ENCODE data around the gene POU6F1. TPM values are rescaled to one million over a fixed set of nuclear protein-coding genes. Genes with fewer than 3 reads are reported as not detected.

The POU6F1 gene
- total and polyA plus RNA-seq, 9 of the 15 experiments (the other 6 are each of a cell fraction or from before 2014, with no cell fraction given): 0.14 to 3.3 (median 1.1) TPM

GRCh38 chr12:51225771-51226170 lies 7.9 kb upstream of the POU6F1 start:
- Histone ChIP-seq H2AFZ (ENCODE audit: low read depth, low read length) (no peak overlapping the region), H3K4me3 (no peak overlapping the region), H4K20me1 (replicated peaks; ENCODE audit: control insufficient read depth, insufficient read depth, low read length) (no peaks in the 10 kb centered on the region), H3K9me3 (replicated peaks; ENCODE audit: control insufficient read depth, insufficient read depth, low read depth, low read length) (no peaks in the 10 kb centered on the region), H3K36me3 (ENCODE audit: control insufficient read depth, insufficient read depth, low read length) (no peaks in the 10 kb centered on the region), H3K4me2 (ENCODE audit: insufficient read depth, low read length) (no peak overlapping the region), H3K27me3 (ENCODE audit: control insufficient read depth in 2 of 2, insufficient read depth in 2 of 2, low read length in 2 of 2) (no peaks in the 10 kb centered on the region), H3K9ac (ENCODE audit: insufficient read depth in 1 of 2, low read depth in 2 of 2, low read length in 2 of 2) (no peak overlapping the region), H3K4me1 (replicated peaks in 1 of 2; ENCODE audit: control insufficient read depth in 2 of 2, insufficient read depth in 2 of 2, low read length in 2 of 2) (peaks cover 4 to 6% of the 10 kb centered on the region in 2 experiments; a peak in 2 of 5 replicates), H3K27ac (ENCODE audit: extremely low read depth, low read depth, low read length) (no peak overlapping the region), H3K9me1 (ENCODE audit: control insufficient read depth, insufficient read depth, low read length) (no peaks in the 10 kb centered on the region), H3K79me2 (ENCODE audit: control insufficient read depth, insufficient read depth, low read length) (no peaks in the 10 kb centered on the region)
- DNase-seq (ENCODE audit: extremely low read depth in 1 of 4, low spot score in 3 of 4): no peak
- BruUV-seq (replicated peaks): no TSS peak
- in situ Hi-C loops (cut with MboI): no loop called here
- no peak for ATAC-seq
- no peak for TF ChIP-seq MCM5 (IDR thresholded peaks at IDR 0.05; ENCODE audit: low read depth)
- no peak for TF ChIP-seq ZNF584 (CRISPR knock-in tag; IDR thresholded peaks at IDR 0.05; ENCODE audit: low read depth)
- TF ChIP-seq ETV1 (tag; conservative IDR thresholded peaks at IDR 0.05; ENCODE audit: low read depth): no peak
- no peak for TF ChIP-seq NUFIP1 (IDR thresholded peaks at IDR 0.05; ENCODE audit: partially characterized antibody)
- no peak for TF ChIP-seq ARID3B (CRISPR knock-in tag; IDR thresholded peaks at IDR 0.05; ENCODE audit: borderline replicate concordance)
- no peak for TF ChIP-seq ZNF232 (CRISPR knock-in tag; IDR thresholded peaks at IDR 0.05)
- no peak for TF ChIP-seq ARHGAP35 (IDR thresholded peaks at IDR 0.05; ENCODE audit: partially characterized antibody)
- no peak for TF ChIP-seq MAFF (IDR thresholded peaks at IDR 0.05; ENCODE audit: low read length)
- no peak for TF ChIP-seq ELK3 (CRISPR knock-in tag; IDR thresholded peaks at IDR 0.05)
- no peak for TF ChIP-seq KHSRP (IDR thresholded peaks at IDR 0.05)
- TF ChIP-seq MEF2A (IDR thresholded peaks at IDR 0.05; ENCODE audit: control insufficient read depth, low read depth, low read length): no peak
- no peak for TF ChIP-seq ZBTB5 (IDR thresholded peaks at IDR 0.05)
- TF ChIP-seq, protein P1, sequence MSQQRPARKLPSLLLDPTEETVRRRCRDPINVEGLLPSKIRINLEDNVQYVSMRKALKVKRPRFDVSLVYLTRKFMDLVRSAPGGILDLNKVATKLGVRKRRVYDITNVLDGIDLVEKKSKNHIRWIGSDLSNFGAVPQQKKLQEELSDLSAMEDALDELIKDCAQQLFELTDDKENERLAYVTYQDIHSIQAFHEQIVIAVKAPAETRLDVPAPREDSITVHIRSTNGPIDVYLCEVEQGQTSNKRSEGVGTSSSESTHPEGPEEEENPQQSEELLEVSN (IDR thresholded peaks at IDR 0.05; ENCODE audit: borderline replicate concordance in 1 of 2, extremely low read depth in 1 of 2, insufficient read depth in 1 of 2, insufficient read length in 1 of 2, low read depth in 1 of 2, low read length in 1 of 2, poor library complexity in 1 of 2, severe bottlenecking in 1 of 2): no peak
- no peak for TF ChIP-seq MIER1 (IDR thresholded peaks at IDR 0.05; ENCODE audit: low read depth)
- no peak for TF ChIP-seq GATAD2A (IDR thresholded peaks at IDR 0.05)
- TF ChIP-seq ZNF324 (CRISPR knock-in tag; IDR thresholded peaks at IDR 0.05): no peak
- TF ChIP-seq SNIP1 (IDR thresholded peaks at IDR 0.05; ENCODE audit: low read depth): no peak
- FAIRE-seq: no peak
- 64% methylated on average over 2 of the region's 2 CpGs for WGBS (ENCODE audit: insufficient coverage, low coverage, missing lambda C conversion rate)
- ChIA-PET POLR2A (interaction anchor here (1.3 kb wide), 1 partner anchor 13 kb away, joined by 5 read pairs; the partner anchor contains the start of gene DAZAP2), CTCF (ENCODE audit: low intra/inter-chr PET ratio) (no interaction called here)
- intact Hi-C loops (cut with micrococcal nuclease): no loop called here

Measured in K562 (cell line).